GM21529 (cell line): ENCODE data around the gene COL6A6.
"Not testable (repeated sequence)": the region's sequence is repeated elsewhere in the genome, so short reads cannot be mapped to it uniquely, and the experiment has no call there.

Source experiments
- ATAC-seq: cut with Tn5 transposase; IDR thresholded peaks from one replicate; pipeline ENCODE4 v1.9.1; 2021; ENCODE audit not compliant: unreplicated experiment

The COL6A6 gene

DNA sequence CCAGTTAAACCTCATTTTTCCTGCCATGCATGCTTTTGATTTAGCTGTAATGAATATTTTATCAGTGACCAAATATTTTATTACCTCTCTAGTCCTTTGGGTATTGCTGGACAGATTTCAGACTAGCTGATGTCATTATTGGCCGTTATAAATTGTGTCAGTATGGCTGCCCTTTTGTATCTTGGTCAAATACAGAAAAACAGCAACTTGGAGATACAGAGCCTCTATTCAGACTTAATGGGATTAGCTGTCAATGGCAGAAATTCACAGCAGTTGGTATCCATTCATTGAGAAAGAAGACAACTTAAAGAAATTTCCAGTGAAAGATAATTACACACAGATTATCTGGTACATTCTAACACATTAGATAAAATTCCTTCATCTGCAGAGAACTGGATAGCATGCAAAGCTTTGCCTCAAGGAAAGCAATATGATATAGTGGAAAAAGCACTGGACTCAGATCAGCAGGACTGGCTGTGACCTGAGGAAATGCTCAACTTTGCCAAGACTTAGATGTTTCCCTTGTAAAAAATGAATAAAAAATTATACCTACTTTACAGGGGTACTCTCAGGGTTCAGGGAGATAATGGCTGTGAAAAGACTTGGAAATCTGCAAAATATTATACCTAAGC, 20.8 kb downstream of the COL6A6 start:
- ATAC-seq: no peak

DNA sequence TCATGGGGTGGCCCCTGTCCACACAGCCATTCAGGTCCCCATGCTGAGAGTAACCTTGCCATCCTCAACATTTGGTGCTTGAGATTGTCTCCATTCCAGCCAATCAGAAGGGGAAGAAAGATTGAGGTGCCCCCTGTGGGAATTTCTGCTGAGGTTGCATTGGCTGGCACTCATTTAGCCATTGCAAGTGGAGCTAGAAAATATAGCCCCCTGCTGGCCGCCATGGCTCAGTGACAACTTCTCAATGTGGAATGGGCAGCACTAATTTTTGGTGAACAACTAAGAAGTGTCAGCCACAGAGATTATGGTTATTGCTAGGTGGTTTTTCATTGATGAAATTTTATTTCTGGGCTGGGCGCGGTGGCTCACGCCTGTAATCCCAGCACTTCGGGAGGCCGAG, 22.0 kb downstream of the COL6A6 start:
- no peak for ATAC-seq

DNA sequence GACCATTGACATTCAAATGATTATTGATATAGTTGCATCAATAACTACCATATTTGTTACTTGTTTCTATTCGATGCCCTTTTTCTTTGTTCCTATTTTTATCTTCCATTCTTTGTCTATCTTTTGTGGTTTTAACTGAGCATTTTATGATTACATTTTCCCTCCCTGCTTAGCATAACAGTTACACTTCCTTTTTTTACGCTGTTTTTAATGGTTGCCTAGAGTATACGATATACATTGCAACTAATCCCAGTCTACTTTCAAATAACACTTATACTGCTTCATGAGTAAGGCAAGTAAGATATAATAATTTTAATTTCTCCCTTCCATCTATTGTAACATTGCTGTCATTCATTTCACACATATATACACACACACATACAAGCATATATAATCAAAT, 26.3 kb downstream of the COL6A6 start:
- ATAC-seq: no peak

DNA sequence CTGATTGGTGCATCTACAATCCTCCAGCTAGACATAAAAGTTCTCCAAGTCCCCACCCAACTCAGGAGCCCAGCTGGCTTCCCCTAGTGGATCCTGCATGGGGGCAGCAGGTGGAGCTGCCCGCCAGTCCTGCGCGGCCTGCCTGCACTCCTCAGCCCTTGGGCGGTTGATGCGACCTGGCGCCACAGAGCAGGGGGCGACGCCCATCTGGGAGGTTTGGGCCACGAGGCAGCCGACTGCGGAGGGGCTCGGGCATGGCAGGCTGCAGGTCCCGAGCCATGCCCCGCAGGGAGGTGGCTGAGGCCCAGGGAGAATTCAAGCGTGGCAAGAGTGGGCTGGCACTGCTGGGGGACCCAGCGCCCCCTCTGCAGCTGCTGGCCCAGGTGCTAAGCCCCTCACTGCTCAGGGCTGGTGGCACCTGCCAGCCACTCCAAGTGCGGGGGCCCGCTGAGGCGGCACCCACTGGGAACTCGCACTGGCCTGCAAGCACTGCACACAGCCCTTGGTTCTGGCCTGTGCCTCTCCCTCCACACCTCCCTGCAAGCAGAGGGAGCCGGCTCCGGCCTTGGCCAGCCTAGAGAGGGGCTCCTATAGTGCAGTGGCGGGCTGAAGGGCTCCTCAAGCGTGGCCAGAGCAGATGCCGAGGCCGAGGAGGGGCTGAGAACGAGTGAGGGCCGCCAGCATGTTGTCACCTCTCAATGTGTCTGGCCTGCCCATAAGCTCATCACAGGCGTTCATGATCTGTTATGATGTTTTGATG, 30.1 kb downstream of the COL6A6 start:
- ATAC-seq: no peak

DNA sequence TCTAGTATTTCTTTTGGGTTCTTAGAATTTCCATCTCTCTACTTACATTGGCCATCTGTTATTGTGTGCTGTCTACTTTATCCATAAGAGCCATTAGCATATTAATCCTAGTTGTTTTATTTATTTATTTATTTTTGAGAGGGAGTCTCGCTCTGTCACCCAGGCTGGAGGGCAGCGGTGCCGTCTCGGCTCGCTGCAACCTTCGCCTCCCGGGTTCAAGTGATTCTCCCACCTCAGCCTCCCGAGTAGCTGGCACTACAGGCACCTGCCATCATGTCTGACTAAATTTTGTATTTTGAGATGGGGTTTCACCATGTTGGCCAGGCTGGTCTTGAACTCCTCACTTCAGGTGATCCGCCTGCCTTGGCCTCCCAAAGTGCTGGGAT, 30.7 kb downstream of the COL6A6 start:
- ATAC-seq: not testable (repeated sequence)

DNA sequence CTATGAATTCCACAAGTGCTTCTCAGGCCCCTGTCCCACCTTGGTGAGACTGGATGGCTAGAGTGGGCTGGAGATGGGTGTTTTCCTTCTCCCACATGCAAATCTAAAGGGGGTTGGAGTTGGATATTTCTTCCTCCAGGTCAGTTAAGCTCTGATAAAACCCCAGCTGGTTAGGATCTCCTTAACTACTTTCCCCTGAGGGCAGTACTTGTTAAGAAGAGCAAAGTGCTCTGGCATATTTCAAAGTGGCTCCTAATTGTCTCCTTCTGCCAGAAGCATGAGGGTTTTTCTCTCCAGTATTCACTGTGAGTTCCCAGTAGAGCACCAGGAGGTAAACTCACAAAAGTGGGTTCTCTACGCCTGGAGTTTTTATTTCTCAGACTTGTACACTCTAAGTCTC, 31.4 kb downstream of the COL6A6 start:
- no peak for ATAC-seq

DNA sequence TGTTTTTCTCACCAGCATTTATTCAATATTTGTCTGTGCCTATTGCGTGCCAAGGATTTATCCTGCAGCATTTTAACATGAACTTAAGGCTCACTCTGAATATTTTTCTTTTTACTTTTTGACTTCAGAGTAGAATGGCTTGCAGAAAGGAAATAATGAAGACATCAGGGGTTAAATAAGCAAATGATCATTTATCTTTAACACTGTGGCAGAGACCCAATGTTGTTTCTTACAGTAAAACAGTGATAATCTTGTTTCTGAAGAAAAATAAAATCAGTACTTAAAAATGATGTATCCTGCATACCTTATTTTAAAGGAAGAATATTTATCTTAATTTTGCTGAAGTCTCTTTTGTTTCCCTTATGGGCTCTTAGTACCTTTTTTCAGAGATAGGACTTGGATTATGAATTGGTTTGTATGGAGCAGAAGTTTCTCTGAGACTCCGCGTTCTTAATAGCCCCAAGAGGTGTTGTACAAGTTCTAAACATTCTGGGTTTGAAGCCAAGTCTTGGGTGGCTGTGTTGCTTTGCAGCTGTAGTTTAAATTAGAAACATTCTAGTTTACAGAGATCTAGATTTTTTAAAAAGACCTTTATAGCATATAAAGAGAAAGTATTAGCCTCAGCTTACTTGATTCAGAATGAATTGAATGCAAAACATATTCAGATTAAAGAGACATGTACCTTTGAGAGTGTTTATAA, 40.5 kb downstream of the COL6A6 start:
- no peak for ATAC-seq

DNA sequence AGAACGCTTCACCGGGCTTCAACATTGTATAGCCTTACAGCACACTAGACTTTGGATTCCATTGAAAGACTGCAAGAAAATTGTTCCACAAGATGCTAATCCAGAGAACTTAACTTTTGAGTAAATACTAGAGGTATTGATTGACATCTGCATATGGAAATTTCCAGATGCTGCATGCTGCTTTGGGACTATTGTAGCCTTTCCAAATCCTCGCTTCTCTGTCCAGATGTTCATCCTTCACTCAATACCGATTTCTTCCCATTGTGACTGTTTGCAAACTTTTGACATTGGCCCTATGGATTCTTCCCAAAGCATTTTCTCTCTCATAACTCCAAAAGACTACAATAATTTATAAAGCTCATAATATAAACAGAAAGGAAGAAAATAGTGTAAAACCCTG, 41.4 kb downstream of the COL6A6 start:
- no peak for ATAC-seq

DNA sequence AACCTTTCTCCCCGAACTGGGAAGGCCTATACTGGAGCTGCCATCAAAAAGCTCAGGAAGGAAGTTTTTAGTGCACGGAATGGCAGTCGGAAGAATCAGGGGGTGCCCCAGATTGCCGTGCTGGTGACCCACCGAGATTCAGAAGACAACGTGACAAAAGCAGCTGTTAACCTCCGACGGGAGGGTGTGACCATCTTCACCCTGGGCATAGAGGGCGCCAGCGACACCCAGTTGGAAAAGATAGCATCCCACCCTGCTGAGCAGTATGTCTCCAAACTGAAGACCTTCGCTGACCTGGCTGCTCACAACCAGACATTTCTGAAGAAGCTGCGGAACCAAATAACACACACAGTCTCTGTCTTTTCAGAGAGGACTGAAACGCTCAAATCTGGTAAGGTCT, 48.2 kb downstream of the COL6A6 start:
- no peak for ATAC-seq
